HEK293 (cell line): ENCODE data around the gene S1PR1.
A peak's percentile ranks its signal among the peaks of the same experiment; 100 is the strongest.

Experiments used
- CTCF ChIA-PET: fragments of 350-600 bp; formaldehyde crosslinking; extraction: SDS; loops from one replicate; lab custom pipeline; 2021; ENCODE audit warnings: antibody characterized with exemption; lab: Yijun Ruan, JAX
- POLR2A ChIA-PET: fragments of 300-600 bp; formaldehyde crosslinking; extraction: SDS; loops from one replicate; lab custom pipeline; 2020; ENCODE audit warnings: antibody characterized with exemption, inconsistent platforms; lab: Yijun Ruan, JAX
- H3K27ac ChIP-seq: fragments of 200-500 bp; sonication (Bioruptor generic); 2 replicates; pipeline ENCODE4 v1.5.1; 2014; ENCODE audit warnings: low read depth, low read length, control low read depth, inconsistent platforms; ENCODE audit errors: extremely low read depth
- H3K36me3 ChIP-seq, 2 experiments: fragments of 200-500 bp in 1 of 2; sonication (Bioruptor generic) in 1 of 2; 1 replicate in 1 of 2; 2 replicates in 1 of 2; pipeline ENCODE4 v1.5.1; 2014 to 2017; ENCODE audit warnings: inconsistent platforms in 2 of 2, low read length in 2 of 2; ENCODE audit not compliant: control insufficient read depth in 2 of 2, insufficient read depth in 1 of 2
- H3K4me1 ChIP-seq: fragments of 200-500 bp; sonication (Bioruptor generic); 2 replicates; pipeline ENCODE4 v1.5.1; 2014; ENCODE audit warnings: mild to moderate bottlenecking, low read length, inconsistent platforms; ENCODE audit not compliant: control insufficient read depth, insufficient read depth
- H3K4me3 ChIP-seq: 2 replicates; pipeline ENCODE4 v1.5.1; 2011; ENCODE audit warnings: low read depth, mild to moderate bottlenecking, control low read depth, low read length, moderate library complexity
- H3K9me3 ChIP-seq: fragments of 200-500 bp; sonication (Bioruptor generic); 2 replicates; pipeline ENCODE4 v1.5.1; 2014; ENCODE audit warnings: low read depth, low read length, inconsistent platforms; ENCODE audit not compliant: control insufficient read depth, insufficient read depth
- OSR2 ChIP-seq: fragments of 450-650 bp; formaldehyde crosslinking; IDR thresholded peaks from 2 replicates; pipeline ENCODE4 v1.5.1; 2016; ENCODE audit warnings: missing biosample characterization, missing genetic modification characterization
- SP2 ChIP-seq: fragments of 450-650 bp; formaldehyde crosslinking; IDR thresholded peaks from 2 replicates; pipeline ENCODE4 v1.5.1; 2016; ENCODE audit warnings: missing biosample characterization, missing genetic modification characterization
- TSHZ1 ChIP-seq: fragments of 450-650 bp; formaldehyde crosslinking; IDR thresholded peaks from 2 replicates; pipeline ENCODE4 v1.5.1; 2016; ENCODE audit warnings: missing biosample characterization, missing genetic modification characterization, borderline replicate concordance
- ZBTB7A ChIP-seq: fragments of 450-650 bp; formaldehyde crosslinking; IDR thresholded peaks from 2 replicates; pipeline ENCODE4 v1.5.1; 2016; ENCODE audit warnings: low read depth, missing biosample characterization, missing genetic modification characterization
- ZNF335 ChIP-seq: fragments of 450-650 bp; formaldehyde crosslinking; conservative IDR thresholded peaks from 2 replicates; pipeline ENCODE4 v1.5.1; 2016; ENCODE audit warnings: missing biosample characterization, missing genetic modification characterization
- ZNF341 ChIP-seq: fragments of 450-650 bp; formaldehyde crosslinking; IDR thresholded peaks from 2 replicates; pipeline ENCODE4; 2016; ENCODE audit warnings: low read depth, missing biosample characterization, missing genetic modification characterization
- ZNF350 ChIP-seq: fragments of 450-650 bp; formaldehyde crosslinking; IDR thresholded peaks from 2 replicates; pipeline ENCODE4 v1.5.0; 2017; ENCODE audit warnings: missing biosample characterization, mild to moderate bottlenecking, missing genetic modification characterization
- ZNF362 ChIP-seq: fragments of 450-650 bp; formaldehyde crosslinking; IDR thresholded peaks from 2 replicates; pipeline ENCODE4 v1.5.1; 2016; ENCODE audit warnings: missing biosample characterization, missing genetic modification characterization
- ZNF398 ChIP-seq: fragments of 450-650 bp; formaldehyde crosslinking; IDR thresholded peaks from 2 replicates; pipeline ENCODE4 v1.5.1; 2017; ENCODE audit warnings: missing biosample characterization, missing genetic modification characterization
- ZNF513 ChIP-seq: fragments of 450-650 bp; IDR thresholded peaks from 2 replicates; pipeline ENCODE4 v1.5.1; 2018; ENCODE audit warnings: missing biosample characterization, missing genetic modification characterization
- ZNF530 ChIP-seq: fragments of 450-650 bp; formaldehyde crosslinking; IDR thresholded peaks from 2 replicates; pipeline ENCODE4 v1.5.1; 2016; ENCODE audit warnings: low read depth, missing biosample characterization, missing genetic modification characterization
- ZNF549 ChIP-seq: fragments of 450-650 bp; IDR thresholded peaks from 2 replicates; pipeline ENCODE4 v1.5.1; 2018; ENCODE audit warnings: missing biosample characterization, missing genetic modification characterization, mild to moderate bottlenecking, inconsistent platforms, moderate library complexity
- ZNF658 ChIP-seq: fragments of 450-650 bp; formaldehyde crosslinking; IDR thresholded peaks from 2 replicates; pipeline ENCODE4; 2016; ENCODE audit warnings: missing biosample characterization, missing genetic modification characterization
- ZNF701 ChIP-seq: fragments of 450-650 bp; formaldehyde crosslinking; IDR thresholded peaks from 2 replicates; pipeline ENCODE4 v1.5.1; 2016; ENCODE audit warnings: missing biosample characterization, missing genetic modification characterization
- ZNF768 ChIP-seq: fragments of 450-650 bp; formaldehyde crosslinking; IDR thresholded peaks from 2 replicates; pipeline ENCODE4 v1.5.1; 2018; ENCODE audit warnings: missing biosample characterization, mild to moderate bottlenecking, missing genetic modification characterization
- ZSCAN23 ChIP-seq: fragments of 450-650 bp; formaldehyde crosslinking; IDR thresholded peaks from 2 replicates; pipeline ENCODE4 v1.5.1; 2016; ENCODE audit warnings: missing biosample characterization, missing genetic modification characterization

Gene S1PR1

GRCh38 chr1:101280049-101280592, 43.3 kb downstream of the S1PR1 start (continued):
- TF ChIP-seq ZNF530 (tag by site-specific recombination) (no peak), OSR2 (tag by site-specific recombination) (peak; percentile 67), SP2 (no peak), ZNF549 (no peak), ZNF701 (tag by site-specific recombination) (no peak)
- TF ChIP-seq, all 188 proteins: peak for 2

GRCh38 chr1:101280942-101281654, 44.3 kb downstream of the S1PR1 start:
- Histone ChIP-seq H3K36me3 (no peaks in the 10 kb centered on the region), H3K27ac (peak overlapping the region; percentile 10; the same call in 1 of the 2 replicates), H3K4me3 (no peak overlapping the region), H3K9me3 (no peaks in the 10 kb centered on the region), H3K4me1 (peaks cover 13% of the 10 kb centered on the region)
- POLR2A ChIA-PET, result interaction anchor here (0.7 kb wide), 1 partner anchor 45 kb away, joined by 3 read pairs; no protein-coding TSS in a partner anchor
- CTCF ChIA-PET, result interaction anchor here (1.1 kb wide), 1 partner anchor 7 kb away, joined by 9 read pairs; no protein-coding TSS in a partner anchor
- TF ChIP-seq ZBTB7A (tag by site-specific recombination) (no peak), ZNF341 (0 out of 2 replicates have a peak, but pooled peaks have one; percentile 17), ZNF335 (tag by site-specific recombination) (peak; percentile 59)

GRCh38 chr1:101281751-101282150, 44.9 kb downstream of the S1PR1 start:
- CTCF ChIA-PET, result no interaction called here

More at GRCh38 chr1:101281751-101282150, 44.9 kb downstream of the S1PR1 start:
- Histone ChIP-seq H3K4me3 (no peak overlapping the region), H3K27ac (peak overlapping the region; percentile 61), H3K4me1 (peaks cover 13% of the 10 kb centered on the region), H3K36me3 (no peaks in the 10 kb centered on the region), H3K9me3 (no peaks in the 10 kb centered on the region)
- POLR2A ChIA-PET, result interaction anchor here (0.7 kb wide), 1 partner anchor 46 kb away, joined by 3 read pairs; no protein-coding TSS in a partner anchor
- TF ChIP-seq ZNF768 (tag by site-specific recombination) (peak; percentile 60; the same call in 1 of the 2 replicates), TSHZ1 (tag by site-specific recombination) (no peak), ZNF362 (tag by site-specific recombination) (no peak), ZNF658 (tag by site-specific recombination) (no peak), ZNF350 (tag by site-specific recombination) (no peak), ZNF398 (no peak), ZNF513 (tag by site-specific recombination) (no peak), ZSCAN23 (tag by site-specific recombination) (no peak)
